ENCODE results near the gene SGCA. TPM values are rescaled to one million over a fixed set of nuclear protein-coding genes. Genes with fewer than 3 reads are reported as not detected.

Gene SGCA
- total RNA-seq, 1 donor from 2014 or later, result not detected

- intact Hi-C loops (cut with micrococcal nuclease), result no loop called here
These were observed 54.2 kb downstream of the SGCA start for GRCh38 chr17:50219939-50220465.

- intact Hi-C loops (cut with micrococcal nuclease), result no loop called here
These were observed 55.0 kb downstream of the SGCA start for GRCh38 chr17:50220811-50221210.

- intact Hi-C loops (cut with micrococcal nuclease), result no loop called here
These were observed 55.6 kb downstream of the SGCA start for GRCh38 chr17:50221266-50221863.

- intact Hi-C loops (cut with micrococcal nuclease), result no loop called here
These were observed 56.2 kb downstream of the SGCA start for GRCh38 chr17:50221864-50222545.

- intact Hi-C loops (cut with micrococcal nuclease), result no loop called here
These were observed 57.1 kb downstream of the SGCA start for GRCh38 chr17:50222922-50223321.

Other genes with a start within 250 kb of the SGCA start
- 0.16 and 0.25 TPM in 2 replicates for gene DLX4, start 196.8 kb upstream of the SGCA start, total RNA-seq
- gene DLX3, start 170.8 kb upstream of the SGCA start, total RNA-seq, result not detected in 2 replicates
- gene ITGA3, start 109.9 kb upstream of the SGCA start, total RNA-seq, result 6.5 and 8.9 TPM in 2 replicates
- gene PDK2, start 70.7 kb upstream of the SGCA start, total RNA-seq, result 17.2 and 17.4 TPM in 2 replicates
- gene SAMD14, start 35.8 kb upstream of the SGCA start, total RNA-seq, result 0.98 and 1.1 TPM in 2 replicates
- gene PPP1R9B, start 15.3 kb upstream of the SGCA start, total RNA-seq, result 160 and 163 TPM in 2 replicates
- 1.2 and 1.5 TPM in 2 replicates for gene COL1A1, start 35.6 kb downstream of the SGCA start, total RNA-seq
- 0.30 and 0.59 TPM in 2 replicates for gene TMEM92, start 108.5 kb downstream of the SGCA start, total RNA-seq
- 34.3 and 35.9 TPM in 2 replicates for gene XYLT2, start 180.1 kb downstream of the SGCA start, total RNA-seq
- gene MRPL27, start 207.2 kb downstream of the SGCA start, total RNA-seq, result 75.6 and 81.1 TPM in 2 replicates
- gene EME1, start 207.2 kb downstream of the SGCA start, total RNA-seq, result 16.2 and 23.2 TPM in 2 replicates
- gene LRRC59, start 231.5 kb downstream of the SGCA start, total RNA-seq, result 92.8 and 94.4 TPM in 2 replicates

All from T-helper 2 cell treated with Interferon-gamma antibody and Interleukin-4, amounts not matched to agents 100 ng/mL and 5 ng/mL, for 36 hours (primary cell).